H9 (cell line): ENCODE results near the gene MSL3. TPM values are rescaled to one million over a fixed set of nuclear protein-coding genes. Genes with fewer than 3 reads are reported as not detected.

Experiments
- DNase-seq: peaks from one replicate; pipeline ENCODE4 v3.0.0-alpha.2; 2017
- H2AFZ ChIP-seq: one replicate; pipeline ENCODE4 v1.6.1; 2013; ENCODE audit warnings: mild to moderate bottlenecking, low read length, control low read depth, moderate library complexity
- H2AK5ac ChIP-seq: 2 replicates; pipeline ENCODE4 v1.6.1; 2013; ENCODE audit warnings: low read length, control low read depth, mixed read lengths; ENCODE audit not compliant: insufficient read length
- H2BK120ac ChIP-seq: one replicate; pipeline ENCODE4 v1.6.1; 2013; ENCODE audit warnings: low read depth, mild to moderate bottlenecking, low read length, control low read depth, inconsistent platforms; ENCODE audit not compliant: poor library complexity, severe bottlenecking
- H2BK12ac ChIP-seq: 2 replicates; pipeline ENCODE4 v1.6.1; 2013; ENCODE audit warnings: low read length, control low read depth, mixed read lengths, low read depth; ENCODE audit not compliant: insufficient read length
- H2BK15ac ChIP-seq: 2 replicates; pipeline ENCODE4 v1.6.1; 2013; ENCODE audit warnings: low read depth, low read length, control low read depth
- H2BK20ac ChIP-seq: one replicate; pipeline ENCODE4 v1.6.1; 2013; ENCODE audit warnings: low read depth, mild to moderate bottlenecking, low read length, control low read depth, inconsistent platforms; ENCODE audit not compliant: poor library complexity, severe bottlenecking
- H2BK5ac ChIP-seq: 2 replicates; pipeline ENCODE4 v1.6.1; 2013; ENCODE audit warnings: low read length, control low read depth, mixed read lengths; ENCODE audit not compliant: insufficient read length
- H3K14ac ChIP-seq: 2 replicates; pipeline ENCODE4 v1.6.1; 2013; ENCODE audit warnings: low read length, control low read depth; ENCODE audit not compliant: insufficient read depth
- H3K18ac ChIP-seq: 2 replicates; pipeline ENCODE4 v1.6.1; 2013; ENCODE audit warnings: low read depth, mild to moderate bottlenecking, mixed read lengths, low read length, control low read depth; ENCODE audit not compliant: insufficient read length
- H3K23ac ChIP-seq: 2 replicates; pipeline ENCODE4 v1.6.1; 2013; ENCODE audit warnings: low read length, control low read depth, mixed read lengths, low read depth; ENCODE audit not compliant: insufficient read length
- H3K23me2 ChIP-seq: 2 replicates; pipeline ENCODE4 v1.6.1; 2013; ENCODE audit warnings: low read depth, mild to moderate bottlenecking, mixed read lengths, low read length, control low read depth; ENCODE audit not compliant: insufficient read length, poor library complexity, severe bottlenecking
- H3K27ac ChIP-seq: 2 replicates; pipeline ENCODE4 v1.5.1; 2013; ENCODE audit warnings: low read length, control low read depth, mixed read lengths, low read depth; ENCODE audit not compliant: insufficient read length
- H3K27me3 ChIP-seq: 2 replicates; pipeline ENCODE4 v1.6.1; 2013; ENCODE audit warnings: low read length, control low read depth, inconsistent platforms; ENCODE audit not compliant: insufficient read depth
- H3K4ac ChIP-seq: 2 replicates; pipeline ENCODE4 v1.6.1; 2013; ENCODE audit warnings: low read depth, mild to moderate bottlenecking, control low read depth, inconsistent platforms, low read length, moderate library complexity
- H3K4me1 ChIP-seq: 2 replicates; pipeline ENCODE4 v1.6.1; 2013; ENCODE audit warnings: low read length, control low read depth, inconsistent platforms; ENCODE audit not compliant: insufficient read depth
- H3K4me2 ChIP-seq: 2 replicates; pipeline ENCODE4 v1.6.1; 2013; ENCODE audit warnings: low read length, control low read depth, mixed read lengths; ENCODE audit not compliant: insufficient read length, insufficient read depth
- H3K56ac ChIP-seq: 2 replicates; pipeline ENCODE4 v1.6.1; 2013; ENCODE audit warnings: low read depth, mild to moderate bottlenecking, mixed read lengths, low read length, control low read depth; ENCODE audit not compliant: insufficient read length
- H3K79me1 ChIP-seq: 2 replicates; pipeline ENCODE4 v1.6.1; 2013; ENCODE audit warnings: low read depth, mild to moderate bottlenecking, moderate library complexity, low read length, control low read depth, inconsistent platforms; ENCODE audit not compliant: insufficient read depth, poor library complexity, severe bottlenecking
- H3K79me2 ChIP-seq: 2 replicates; pipeline ENCODE4 v1.6.1; 2013; ENCODE audit warnings: low read length, control low read depth, inconsistent platforms; ENCODE audit not compliant: insufficient read depth
- H3K9ac ChIP-seq: 2 replicates; pipeline ENCODE4 v1.6.1; 2013; ENCODE audit warnings: low read length, control low read depth, mixed read lengths; ENCODE audit not compliant: insufficient read length; ENCODE audit errors: extremely low read depth
- H3K9me3 ChIP-seq: one replicate; pipeline ENCODE4 v1.6.1; 2013; ENCODE audit warnings: low read depth, low read length, inconsistent platforms; ENCODE audit not compliant: control insufficient read depth
- H3T11ph ChIP-seq: one replicate; pipeline ENCODE4 v1.6.1; 2013; ENCODE audit warnings: mild to moderate bottlenecking, low read length, control low read depth, inconsistent platforms
- H4K20me1 ChIP-seq: one replicate; pipeline ENCODE4 v1.6.1; 2013; ENCODE audit not compliant: control insufficient read depth, insufficient read length, insufficient read depth
- H4K5ac ChIP-seq: 2 replicates; pipeline ENCODE4 v1.6.1; 2013; ENCODE audit warnings: low read depth, mild to moderate bottlenecking, mixed read lengths, low read length, control low read depth; ENCODE audit not compliant: insufficient read length
- H4K8ac ChIP-seq: replicated peaks from 2 replicates; pipeline ENCODE4 v1.6.1; 2013; ENCODE audit warnings: low read length, control low read depth, mixed read lengths, low read depth; ENCODE audit not compliant: insufficient read length
- H4K91ac ChIP-seq: 2 replicates; pipeline ENCODE4 v1.6.1; 2013; ENCODE audit warnings: low read depth, mild to moderate bottlenecking, moderate library complexity, mixed read lengths, low read length, control low read depth; ENCODE audit not compliant: insufficient read length
- H3K27ac Mint-ChIP-seq, 3 experiments: 2 replicates in 2 of 3; 3 replicates in 1 of 3; pipeline ENCODE4 v1.8.0; 2020 to 2021; ENCODE audit warnings: mixed read lengths in 3 of 3, mild to moderate bottlenecking in 1 of 3, moderate library complexity in 1 of 3
- H3K27me3 Mint-ChIP-seq: 2 replicates; pipeline ENCODE4 v1.8.0; 2021; ENCODE audit warnings: low read depth, mild to moderate bottlenecking, moderate library complexity, mixed read lengths
- H3K36me3 Mint-ChIP-seq, 3 experiments: 2 replicates in 2 of 3; 3 replicates in 1 of 3; pipeline ENCODE4 v1.8.0; 2020 to 2021; ENCODE audit warnings: low read depth in 3 of 3, mixed read lengths in 3 of 3; ENCODE audit not compliant: insufficient read depth in 1 of 3
- H3K4me1 Mint-ChIP-seq, 2 experiments: 2 replicates each; pipeline ENCODE4 v1.8.0; 2020; ENCODE audit warnings: mixed read lengths in 2 of 2
- H3K4me3 Mint-ChIP-seq, 2 experiments: 2 replicates in 1 of 2; 3 replicates in 1 of 2; pipeline ENCODE4 v1.8.0; 2020 to 2021; ENCODE audit warnings: mild to moderate bottlenecking in 2 of 2, mixed read lengths in 2 of 2, moderate library complexity in 1 of 2
- H3K9me3 Mint-ChIP-seq, 2 experiments: 2 replicates in 1 of 2; 3 replicates in 1 of 2; pipeline ENCODE4 v1.8.0; 2020; ENCODE audit warnings: mild to moderate bottlenecking in 2 of 2, mixed read lengths in 2 of 2, moderate library complexity in 1 of 2
- CTCF ChIP-seq: fragments of 200-600 bp; sonication (generic); conservative IDR thresholded peaks from 3 replicates; pipeline ENCODE4 v1.8.0; 2021; ENCODE audit warnings: antibody characterized with exemption, mild to moderate bottlenecking
- WGBS: extraction: QIAGEN DNeasy Blood & Tissue Kit; methylation state at CpG from one replicate; pipeline ENCODE4 v1.1.7; 2013; ENCODE audit warnings: missing lambda C conversion rate, low lambda C conversion rate, mixed read lengths; ENCODE audit not compliant: insufficient read length; ENCODE audit errors: extremely low coverage; 5-methylcytosine and 5-hydroxymethylcytosine counted together
- total RNA-seq: library from RNA; stranded (reverse); gene quantifications from 2 replicates; pipeline ENCODE4 v1.2.1, GENCODE V29; 2021

Gene MSL3
- total RNA-seq, 1 experiment from 2014 or later, result 13.0 TPM

- no peak overlapping the region for H3K14ac ChIP-seq
- peaks cover 4% of the 10 kb centered on the region for H3K9me3 ChIP-seq
- H2BK15ac ChIP-seq, result no peak overlapping the region
- no peak overlapping the region for H3T11ph ChIP-seq
- no peak overlapping the region for H2AK5ac ChIP-seq
- WGBS, result no CpG with 5 or more reads among the region's 5 CpGs
- Mint-ChIP-seq H3K4me1 (no peaks in the 10 kb centered on the region), H3K36me3 (no peaks in the 10 kb centered on the region; a peak in 2 of 7 replicates), H3K4me3 (no peak overlapping the region), H3K27me3 (peaks cover 13% of the 10 kb centered on the region), H3K9me3 (peaks cover 71 to 73% of the 10 kb centered on the region in 2 experiments), H3K27ac (no peak overlapping the region)
- no peak overlapping the region for H2BK20ac ChIP-seq
- H4K5ac ChIP-seq, result no peak overlapping the region
- H3K23ac ChIP-seq, result no peak overlapping the region
- no peaks in the 10 kb centered on the region for H3K4me1 ChIP-seq
- H4K8ac ChIP-seq, result no peak overlapping the region
- H3K27ac ChIP-seq, result no peak overlapping the region
- no peaks in the 10 kb centered on the region for H3K27me3 ChIP-seq
- H2BK5ac ChIP-seq, result no peak overlapping the region
- no peak overlapping the region for H3K18ac ChIP-seq
- no peak overlapping the region for H3K4me2 ChIP-seq
- H2BK12ac ChIP-seq, result no peak overlapping the region
- no peaks in the 10 kb centered on the region for H4K20me1 ChIP-seq
- DNase-seq, result no peak
- no peak overlapping the region for H3K56ac ChIP-seq
- H4K91ac ChIP-seq, result no peak overlapping the region
- no peak overlapping the region for H2AFZ ChIP-seq
- no peak overlapping the region for H3K9ac ChIP-seq
- H3K23me2 ChIP-seq, result no peaks in the 10 kb centered on the region
- no peak for TF ChIP-seq CTCF
- no peaks in the 10 kb centered on the region for H3K79me1 ChIP-seq
- H3K4ac ChIP-seq, result no peak overlapping the region
- no peaks in the 10 kb centered on the region for H3K79me2 ChIP-seq
- H2BK120ac ChIP-seq, result no peak overlapping the region
Measured at GRCh38 chrX:11722304-11722703, 35.7 kb upstream of the MSL3 start.
